Tibial artery (tissue), 4 donors: ENCODE results near the gene B3GALT6.

ENCODE experiments used
- DNase-seq, 2 donors: peaks; one replicate each; pipeline ENCODE4 v3.0.0-alpha.2; 2019
- H3K27ac ChIP-seq, 2 donors: fragments of 200-600 bp; sonication (generic) in 1 of 2; 1 replicate in 1 of 2; 2 replicates in 1 of 2; pipeline ENCODE4 v1.5.1; 2018 to 2019; ENCODE audit warnings: mild to moderate bottlenecking in 1 of 2
- H3K27me3 ChIP-seq, 2 donors: fragments of 200-600 bp; sonication (generic) in 1 of 2; one replicate each; pipeline versions ENCODE4 v1.5.1 to v1.6.0; 2016 to 2019
- H3K36me3 ChIP-seq, 3 donors: fragments of 200-600 bp; sonication (generic) in 2 of 3; one replicate each; pipeline ENCODE4 v1.5.1; 2016 to 2019; ENCODE audit warnings: mild to moderate bottlenecking in 2 of 3
- H3K4me1 ChIP-seq, 4 donors: fragments of 200-600 bp; sonication (generic) in 2 of 4; 1 replicate in 3 of 4; 2 replicates in 1 of 4; pipeline ENCODE4 v1.5.1; 2016 to 2019
- H3K4me3 ChIP-seq, 2 donors: fragments of 200-600 bp; sonication (generic) in 1 of 2; 1 replicate in 1 of 2; 2 replicates in 1 of 2; pipeline ENCODE4 v1.5.1; 2018 to 2019; ENCODE audit warnings: mild to moderate bottlenecking in 2 of 2
- H3K9me3 ChIP-seq, 3 donors: fragments of 200-600 bp; sonication (generic) in 1 of 3; one replicate each; pipeline ENCODE4 v1.5.1; 2016 to 2019
- intact Hi-C: fragments of 100-400 bp; cut with DNase I; formaldehyde crosslinking; loops from one replicate; pipeline ENCODE4 v1.15.0; 2023; ENCODE audit warnings: low total_unique reads
- TF ChIP-seq, protein P1 (sequence below), 2 experiments: fragments of 200-600 bp in 1 of 2; fragments of 450-650 bp in 1 of 2; IDR thresholded peaks; one replicate each; pipeline ENCODE4 v1.5.1; 2017 to 2019; ENCODE audit warnings: antibody characterized with exemption in 2 of 2, mild to moderate bottlenecking in 1 of 2, moderate library complexity in 1 of 2

The B3GALT6 gene

GRCh38 chr1:1217621-1218523, 14.2 kb upstream of the B3GALT6 start:
- no peak for DNase-seq
- H3K27ac ChIP-seq: no peak overlapping the region
- H3K4me1 ChIP-seq: no peaks in the 10 kb centered on the region
- TF ChIP-seq, protein P1, sequence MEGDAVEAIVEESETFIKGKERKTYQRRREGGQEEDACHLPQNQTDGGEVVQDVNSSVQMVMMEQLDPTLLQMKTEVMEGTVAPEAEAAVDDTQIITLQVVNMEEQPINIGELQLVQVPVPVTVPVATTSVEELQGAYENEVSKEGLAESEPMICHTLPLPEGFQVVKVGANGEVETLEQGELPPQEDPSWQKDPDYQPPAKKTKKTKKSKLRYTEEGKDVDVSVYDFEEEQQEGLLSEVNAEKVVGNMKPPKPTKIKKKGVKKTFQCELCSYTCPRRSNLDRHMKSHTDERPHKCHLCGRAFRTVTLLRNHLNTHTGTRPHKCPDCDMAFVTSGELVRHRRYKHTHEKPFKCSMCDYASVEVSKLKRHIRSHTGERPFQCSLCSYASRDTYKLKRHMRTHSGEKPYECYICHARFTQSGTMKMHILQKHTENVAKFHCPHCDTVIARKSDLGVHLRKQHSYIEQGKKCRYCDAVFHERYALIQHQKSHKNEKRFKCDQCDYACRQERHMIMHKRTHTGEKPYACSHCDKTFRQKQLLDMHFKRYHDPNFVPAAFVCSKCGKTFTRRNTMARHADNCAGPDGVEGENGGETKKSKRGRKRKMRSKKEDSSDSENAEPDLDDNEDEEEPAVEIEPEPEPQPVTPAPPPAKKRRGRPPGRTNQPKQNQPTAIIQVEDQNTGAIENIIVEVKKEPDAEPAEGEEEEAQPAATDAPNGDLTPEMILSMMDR (IDR thresholded peaks at IDR 0.05): no peak
- H3K27me3 ChIP-seq: peaks cover 0 to 2% of the 10 kb centered on the region in 2 donors
- H3K9me3 ChIP-seq: no peaks in the 10 kb centered on the region
- H3K4me3 ChIP-seq: no peak overlapping the region
- H3K36me3 ChIP-seq: peaks cover 36 to 76% (median 67%) of the 10 kb centered on the region in 3 donors
- intact Hi-C loops: no loop called here

DNA sequence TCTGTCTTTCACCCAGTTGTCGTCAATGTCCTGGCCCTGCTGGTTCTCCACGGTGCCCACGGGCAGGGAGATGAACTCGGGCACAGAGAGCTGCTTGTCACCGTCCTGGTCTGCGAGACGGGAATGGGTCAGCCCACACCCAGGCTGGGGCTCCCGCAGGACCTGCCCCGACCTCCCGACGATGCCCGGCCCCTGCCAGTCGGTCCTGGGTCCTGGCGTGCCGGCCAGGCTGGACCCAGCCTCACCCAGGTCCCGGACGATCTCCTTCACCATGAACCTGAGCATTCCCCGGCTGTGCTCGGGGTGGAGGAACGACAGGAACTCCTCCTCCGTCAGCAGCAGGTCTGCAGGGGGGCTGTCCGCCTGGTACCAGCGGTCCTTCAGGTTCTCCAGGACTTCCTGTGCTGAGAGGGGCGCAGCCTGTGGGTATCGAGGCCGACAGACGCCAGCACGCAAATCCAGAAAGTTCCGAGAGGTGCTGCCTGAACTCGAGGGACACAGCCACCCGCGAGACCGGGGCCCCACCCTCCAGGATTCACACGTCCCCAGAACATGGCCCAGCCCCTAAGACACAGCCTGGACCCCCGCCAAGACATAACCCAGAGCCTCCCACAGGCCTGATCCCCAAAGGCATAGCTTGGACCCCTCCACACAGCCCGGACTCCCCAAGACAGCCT, 13.4 kb upstream of the B3GALT6 start:
- Histone ChIP-seq H3K27ac (no peak overlapping the region), H3K4me1 (no peaks in the 10 kb centered on the region), H3K9me3 (no peaks in the 10 kb centered on the region), H3K36me3 (peaks cover 43 to 84% (median 75%) of the 10 kb centered on the region in 3 donors), H3K4me3 (no peak overlapping the region), H3K27me3 (no peaks in the 10 kb centered on the region)
- no peak for DNase-seq
- intact Hi-C loops: no loop called here
- TF ChIP-seq, protein P1 (IDR thresholded peaks at IDR 0.05): no peak

- TF ChIP-seq, protein P1 (IDR thresholded peaks at IDR 0.05): no peak
- Histone ChIP-seq H3K9me3 (no peaks in the 10 kb centered on the region), H3K27me3 (no peaks in the 10 kb centered on the region), H3K4me1 (no peaks in the 10 kb centered on the region), H3K4me3 (no peak overlapping the region), H3K36me3 (peaks cover 49 to 91% (median 82%) of the 10 kb centered on the region in 3 donors), H3K27ac (no peak overlapping the region)
- intact Hi-C loops: no loop called here
- DNase-seq: no peak
Measured at GRCh38 chr1:1219341-1219740, 12.7 kb upstream of the B3GALT6 start.

DNA sequence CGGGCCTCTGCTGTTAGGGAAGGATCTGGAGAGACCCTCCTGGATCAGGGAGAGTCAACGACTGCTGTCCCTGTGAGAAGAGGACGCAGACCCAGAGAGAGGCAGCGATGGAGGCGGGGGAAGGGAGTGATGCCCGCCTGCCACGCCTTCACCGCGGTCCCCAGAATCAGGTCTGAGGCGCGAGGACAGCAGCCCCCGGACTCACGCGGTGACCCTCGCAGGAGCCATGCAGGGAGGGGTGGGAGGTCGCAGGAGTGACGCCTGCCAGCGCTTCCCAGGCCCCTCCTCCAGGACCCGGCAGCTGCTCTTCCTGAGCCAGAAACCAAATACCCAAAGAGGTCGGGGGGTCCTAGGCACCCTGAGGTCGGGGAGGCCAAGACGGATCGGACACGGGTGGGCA, 11.8 kb upstream of the B3GALT6 start:
- no peak overlapping the region for H3K27ac ChIP-seq
- H3K4me1 ChIP-seq: peaks cover 0 to under 1% (median 0%) of the 10 kb centered on the region in 4 donors
- no peaks in the 10 kb centered on the region for H3K27me3 ChIP-seq
- H3K4me3 ChIP-seq: no peak overlapping the region
- no peak for DNase-seq
- H3K9me3 ChIP-seq: no peaks in the 10 kb centered on the region
- peaks cover 49 to 99% (median 89%) of the 10 kb centered on the region in 3 donors for H3K36me3 ChIP-seq
- intact Hi-C loops: no loop called here
- TF ChIP-seq, protein P1 (IDR thresholded peaks at IDR 0.05): no peak

GRCh38 chr1:1221887-1222574, 10.0 kb upstream of the B3GALT6 start:
- H3K4me3 ChIP-seq: no peak overlapping the region
- H3K36me3 ChIP-seq: peaks cover 50 to 100% (median 97%) of the 10 kb centered on the region in 3 donors
- H3K4me1 ChIP-seq: peaks cover 0 to 4% (median 0%) of the 10 kb centered on the region in 4 donors
- H3K9me3 ChIP-seq: no peaks in the 10 kb centered on the region
- no peak for DNase-seq
- no peak overlapping the region for H3K27ac ChIP-seq
- TF ChIP-seq, protein P1 (IDR thresholded peaks at IDR 0.05): no peak
- no peaks in the 10 kb centered on the region for H3K27me3 ChIP-seq
- intact Hi-C loops: no loop called here
